SHP77 treated with DMSO at 0.1 percent for 48 hours (cell line): ENCODE results near the gene POPDC2.

ENCODE experiments used
- DNase-seq: peaks from one replicate; lab custom pipeline; 2025; lab: John Stamatoyannopoulos, UW

Gene POPDC2

GRCh38 chr3:119669906-119670570, 9.6 kb upstream of the POPDC2 start:
- DNase-seq: no peak

DNA sequence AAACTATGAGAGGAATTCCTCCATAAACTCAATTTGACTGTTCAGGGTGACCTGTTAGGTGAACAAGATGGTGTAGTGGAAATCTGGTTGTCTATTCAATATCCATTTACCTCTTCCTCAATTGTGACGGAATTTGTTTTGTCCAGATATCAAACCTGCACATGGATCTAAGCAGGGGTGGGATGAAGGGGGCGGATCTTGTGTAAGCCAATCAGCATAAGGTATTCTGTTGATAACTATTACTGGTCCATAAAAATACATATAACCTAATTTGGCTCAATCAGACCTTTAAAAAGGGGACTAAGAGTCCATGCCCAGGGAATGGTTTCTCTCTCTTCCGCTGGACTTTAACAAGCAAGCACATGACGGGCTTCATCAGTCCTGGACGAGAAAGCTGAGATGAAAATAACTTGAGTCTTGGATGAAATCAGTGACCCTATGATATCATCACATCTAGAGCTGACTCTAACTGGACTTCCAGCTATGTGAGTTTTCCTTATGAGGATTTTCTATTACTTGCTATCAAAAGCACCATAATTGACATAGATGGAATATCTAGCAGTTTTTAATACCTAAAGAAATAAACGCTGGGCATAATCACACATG, 5.7 kb upstream of the POPDC2 start:
- no peak for DNase-seq

DNA sequence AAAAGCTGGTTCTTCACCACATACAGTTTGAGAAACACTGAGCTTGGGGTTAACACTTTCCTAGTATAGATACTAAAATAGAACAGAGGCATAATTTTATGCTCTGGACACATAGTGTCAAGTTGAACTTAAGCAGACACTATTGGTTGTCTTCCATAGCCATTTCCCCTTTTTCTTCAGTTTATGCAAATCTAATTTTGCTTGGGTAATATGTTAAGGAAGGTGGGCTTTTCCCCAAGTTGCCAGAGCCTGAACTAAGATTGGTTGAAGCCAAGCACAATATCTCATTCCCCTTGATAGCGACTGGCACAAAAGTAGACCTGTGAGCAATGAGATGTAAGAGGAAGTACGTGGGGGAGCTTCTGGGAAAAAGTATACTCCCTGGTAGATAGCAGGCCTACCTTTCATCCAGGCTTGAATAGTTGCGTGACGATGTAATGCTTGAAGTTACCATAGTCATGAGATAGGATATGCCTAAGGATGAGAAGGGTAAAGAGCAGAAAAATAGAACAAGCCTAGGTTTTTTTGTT, 4.5 kb upstream of the POPDC2 start:
- no peak for DNase-seq

- no peak for DNase-seq
These were observed 4.0 kb upstream of the POPDC2 start for GRCh38 chr3:119664370-119664769.

- DNase-seq: no peak
These were observed 3.5 kb upstream of the POPDC2 start for GRCh38 chr3:119663885-119664284.

DNA sequence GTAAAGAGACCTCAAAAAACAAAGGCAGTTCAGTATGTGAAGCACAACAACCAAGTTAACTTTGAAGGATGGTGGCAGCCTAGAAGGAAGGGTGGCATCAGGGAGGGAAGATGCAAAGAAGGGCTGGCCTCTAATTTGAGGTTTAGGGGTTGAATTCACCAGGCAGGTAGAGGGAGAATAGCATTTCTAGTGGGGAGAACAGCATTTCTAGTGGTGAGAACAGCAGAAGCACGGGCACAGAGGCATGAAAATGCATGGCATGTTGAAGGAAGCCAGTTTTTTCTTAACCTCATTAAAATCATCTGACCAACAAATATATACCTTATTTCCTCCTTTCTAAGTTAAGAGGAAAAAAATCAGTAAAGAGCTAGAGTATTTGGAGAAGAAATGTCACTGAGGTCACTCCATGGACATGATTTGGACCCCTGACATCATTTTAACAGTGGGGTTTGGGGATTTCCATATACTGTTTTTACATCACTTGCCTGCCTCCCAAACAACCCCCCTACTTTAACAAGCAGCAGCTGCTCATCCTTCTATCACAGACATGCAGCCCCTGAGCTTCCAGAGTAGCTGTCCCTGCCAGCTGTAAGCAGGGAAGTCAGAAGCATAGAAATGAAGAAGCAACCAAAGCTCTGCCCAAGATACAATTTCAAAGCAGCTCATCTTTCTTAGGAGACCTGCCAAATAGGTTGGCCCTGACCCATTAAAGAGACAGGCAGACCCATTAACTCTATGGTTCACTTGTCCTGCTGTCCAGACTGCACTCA, 2.4 kb upstream of the POPDC2 start:
- no peak for DNase-seq

DNA sequence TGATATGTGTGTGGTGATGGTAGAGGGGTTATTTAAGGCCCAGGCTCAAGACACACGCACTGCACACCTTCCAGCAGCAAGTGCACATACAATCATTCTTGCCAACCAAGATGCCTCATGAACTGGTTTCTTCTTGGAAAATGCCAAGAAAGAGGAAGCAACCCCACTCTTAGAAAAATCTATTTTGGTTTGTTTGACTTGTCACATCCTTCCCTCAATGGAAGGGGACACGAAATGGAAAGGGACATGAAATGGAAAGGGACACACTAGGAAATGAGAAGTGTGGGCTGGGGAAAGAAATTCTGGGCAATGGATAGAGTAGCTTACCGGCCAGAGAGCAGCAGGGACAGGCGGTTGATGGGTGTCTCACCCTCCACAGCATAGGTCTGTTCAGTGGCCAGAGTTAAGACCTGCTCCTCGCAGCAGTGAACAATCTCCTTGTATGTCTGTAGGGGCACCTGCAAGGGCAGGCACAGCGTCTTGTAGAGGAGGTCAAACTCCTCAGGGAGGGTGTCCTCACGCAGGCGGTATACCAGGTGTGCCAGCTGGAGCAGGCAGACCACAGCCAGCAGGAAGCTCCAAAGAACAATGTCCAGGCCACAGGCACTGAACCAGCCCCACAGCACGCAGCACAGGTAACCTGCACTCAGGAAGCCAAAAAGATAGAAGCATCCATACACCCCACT, 640 bp downstream of the POPDC2 start:
- DNase-seq: no peak

DNA sequence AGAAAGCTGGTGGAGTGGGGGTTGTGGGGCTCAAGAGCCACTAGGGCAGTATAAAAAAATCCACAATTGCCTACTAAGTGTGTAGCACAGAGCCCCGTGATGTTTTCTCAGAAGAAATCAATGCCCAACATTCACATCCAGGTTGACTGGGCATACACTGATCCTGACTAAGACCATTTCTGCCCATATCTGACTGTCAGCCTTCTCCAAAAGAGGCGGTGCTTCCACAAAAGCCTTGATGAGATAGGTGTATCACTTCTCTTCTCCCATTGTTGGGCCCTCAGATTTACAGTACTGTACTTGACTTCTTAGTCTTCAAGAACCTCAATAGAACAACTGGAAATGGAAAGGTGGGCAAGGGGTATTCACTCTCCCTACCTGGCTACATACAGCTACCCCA, 1.4 kb downstream of the POPDC2 start:
- no peak for DNase-seq

DNA sequence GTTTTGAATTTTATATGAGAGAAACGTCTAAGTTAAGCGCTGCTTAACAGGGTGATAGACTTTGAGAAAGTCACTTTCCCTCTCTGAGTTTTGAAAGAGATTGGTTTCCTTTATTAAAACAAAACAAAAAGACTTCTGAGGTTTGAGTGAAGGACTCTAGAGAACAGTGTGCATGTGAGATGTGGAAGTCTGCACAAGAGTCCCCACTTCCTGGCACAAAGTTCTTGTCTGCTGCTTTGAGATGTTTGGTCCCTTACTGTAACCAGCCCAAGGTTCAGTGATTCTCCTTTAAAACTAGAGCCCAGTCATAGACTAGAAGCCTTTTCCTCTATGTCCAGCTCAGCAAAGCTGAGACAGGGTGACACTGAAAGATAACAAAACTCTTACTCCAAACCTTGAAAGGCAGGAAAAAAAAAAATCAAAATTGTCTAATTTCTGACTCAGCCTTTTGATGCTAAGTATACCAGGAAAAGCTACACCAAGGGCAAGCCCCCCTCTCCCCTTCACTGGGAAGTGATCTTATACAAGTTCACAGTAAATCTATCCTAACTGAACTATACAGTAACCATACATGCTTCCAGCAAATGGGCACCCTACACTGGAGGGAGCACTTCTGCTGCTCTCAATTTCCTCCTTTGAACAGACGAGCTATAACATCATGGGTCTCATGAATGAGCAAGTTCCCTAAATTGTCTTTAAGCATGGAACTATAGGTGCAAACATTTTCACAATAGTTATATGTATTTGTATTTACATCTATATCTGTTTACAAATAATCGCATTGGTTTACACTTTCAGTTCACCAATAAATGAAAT, 2.3 kb downstream of the POPDC2 start:
- no peak for DNase-seq

- no peak for DNase-seq
These were observed 6.5 kb downstream of the POPDC2 start for GRCh38 chr3:119653876-119654275.

- DNase-seq: no peak
These were observed 7.9 kb downstream of the POPDC2 start for GRCh38 chr3:119652306-119653033.

GRCh38 chr3:119649761-119650160, 10.6 kb downstream of the POPDC2 start:
- no peak for DNase-seq

GRCh38 chr3:119647843-119648575, 12.4 kb downstream of the POPDC2 start:
- no peak for DNase-seq

GRCh38 chr3:119647171-119647570, 13.2 kb downstream of the POPDC2 start:
- DNase-seq: no peak

GRCh38 chr3:119645813-119646212, 14.6 kb downstream of the POPDC2 start:
- DNase-seq: no peak

DNA sequence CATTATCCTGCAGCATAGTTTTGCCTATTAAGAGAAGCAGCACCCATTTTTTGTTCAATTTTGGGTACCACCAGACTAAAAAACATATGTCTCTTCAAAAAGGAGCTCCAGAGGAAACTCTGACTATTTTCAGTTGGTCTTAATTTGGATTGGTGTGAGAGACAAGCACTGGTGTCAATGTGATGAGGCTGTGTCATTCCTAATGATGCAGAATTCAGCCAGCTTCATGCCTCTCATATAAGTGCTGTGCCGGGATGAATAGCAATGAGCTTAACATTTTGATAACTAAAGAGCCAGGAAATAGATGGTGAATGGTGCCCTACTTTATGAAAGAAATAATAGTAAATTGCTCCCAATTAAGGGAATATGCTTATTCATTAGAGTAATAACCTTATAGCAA, 15.9 kb downstream of the POPDC2 start:
- DNase-seq: no peak

DNA sequence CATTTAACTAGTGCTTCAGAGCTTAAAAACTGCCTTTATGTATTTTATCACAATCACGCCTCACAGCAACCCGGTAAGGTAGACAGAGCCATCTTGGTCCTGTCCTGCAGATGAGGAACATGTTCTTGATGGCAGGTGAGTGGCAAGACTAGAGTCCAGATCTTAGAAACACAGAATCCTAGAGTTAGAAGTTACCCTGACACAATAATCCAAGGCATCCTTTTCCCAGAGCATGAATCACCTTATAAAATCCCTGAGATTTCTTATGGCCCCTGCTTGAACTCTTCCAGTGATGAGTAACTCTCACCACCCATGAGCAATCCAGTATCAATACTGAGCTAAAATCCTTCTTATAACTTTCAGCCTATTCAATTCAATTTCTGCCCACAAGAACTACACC, 16.9 kb downstream of the POPDC2 start:
- no peak for DNase-seq

GRCh38 chr3:119642746-119643473, 17.5 kb downstream of the POPDC2 start:
- DNase-seq: no peak

DNA sequence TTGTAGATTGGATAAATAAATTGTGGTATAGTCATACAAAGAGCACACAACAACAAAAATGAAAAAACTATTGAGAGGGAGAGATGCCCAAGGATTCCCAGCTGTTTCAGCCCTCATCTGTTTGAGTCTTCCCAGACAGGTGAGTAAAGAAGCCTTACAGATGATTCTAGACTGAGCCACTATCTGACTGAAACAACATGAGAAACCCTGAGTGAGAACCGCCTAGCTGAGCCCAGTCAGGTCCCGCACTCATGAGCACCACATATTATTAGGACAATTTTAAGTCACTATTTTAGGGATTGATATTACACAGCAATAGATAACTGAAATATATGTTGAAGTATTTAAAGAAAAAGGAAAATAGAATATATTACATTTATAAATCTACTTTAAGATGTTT, 19.0 kb downstream of the POPDC2 start:
- no peak for DNase-seq
